Esophagus muscularis mucosa (tissue), 4 donors: ENCODE data around the gene PTP4A1.

Experiments
- EP300 ChIP-seq: sonication (generic); formaldehyde crosslinking; IDR thresholded peaks from one replicate; pipeline ENCODE4 v1.6.1; 2017; ENCODE audit warnings: antibody characterized with exemption
- POLR2A ChIP-seq: fragments of 450-650 bp; IDR thresholded peaks from one replicate; pipeline ENCODE4 v1.6.1; 2017; ENCODE audit warnings: antibody characterized with exemption, moderate library complexity, mild to moderate bottlenecking, low read depth
- TF ChIP-seq, protein P1 (sequence below), 3 experiments: fragments of 200-600 bp in 2 of 3; fragments of 450-650 bp in 1 of 3; sonication (generic) in 2 of 3; IDR thresholded peaks; one replicate each; pipeline ENCODE4 v1.5.1; 2017 to 2019; ENCODE audit warnings: antibody characterized with exemption in 3 of 3, mild to moderate bottlenecking in 2 of 3, moderate library complexity in 1 of 3

DNA sequence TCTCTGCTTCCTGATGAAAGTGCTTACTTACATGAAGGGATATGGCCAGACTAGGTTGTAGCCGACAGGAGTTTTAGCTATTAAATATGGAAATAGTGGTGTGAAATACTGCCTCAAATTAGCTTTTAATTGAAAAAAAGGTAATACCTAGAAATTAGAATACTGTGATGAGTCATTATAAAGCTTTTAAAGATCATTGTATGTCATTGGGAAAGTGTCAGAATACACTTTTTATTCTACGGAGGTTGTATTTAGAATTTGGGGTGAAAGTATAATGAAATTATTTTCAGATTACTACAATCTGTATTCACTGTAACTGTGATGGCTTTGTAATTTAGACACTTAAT is 2.2 kb downstream of the PTP4A1 start:
- TF ChIP-seq, protein P1, sequence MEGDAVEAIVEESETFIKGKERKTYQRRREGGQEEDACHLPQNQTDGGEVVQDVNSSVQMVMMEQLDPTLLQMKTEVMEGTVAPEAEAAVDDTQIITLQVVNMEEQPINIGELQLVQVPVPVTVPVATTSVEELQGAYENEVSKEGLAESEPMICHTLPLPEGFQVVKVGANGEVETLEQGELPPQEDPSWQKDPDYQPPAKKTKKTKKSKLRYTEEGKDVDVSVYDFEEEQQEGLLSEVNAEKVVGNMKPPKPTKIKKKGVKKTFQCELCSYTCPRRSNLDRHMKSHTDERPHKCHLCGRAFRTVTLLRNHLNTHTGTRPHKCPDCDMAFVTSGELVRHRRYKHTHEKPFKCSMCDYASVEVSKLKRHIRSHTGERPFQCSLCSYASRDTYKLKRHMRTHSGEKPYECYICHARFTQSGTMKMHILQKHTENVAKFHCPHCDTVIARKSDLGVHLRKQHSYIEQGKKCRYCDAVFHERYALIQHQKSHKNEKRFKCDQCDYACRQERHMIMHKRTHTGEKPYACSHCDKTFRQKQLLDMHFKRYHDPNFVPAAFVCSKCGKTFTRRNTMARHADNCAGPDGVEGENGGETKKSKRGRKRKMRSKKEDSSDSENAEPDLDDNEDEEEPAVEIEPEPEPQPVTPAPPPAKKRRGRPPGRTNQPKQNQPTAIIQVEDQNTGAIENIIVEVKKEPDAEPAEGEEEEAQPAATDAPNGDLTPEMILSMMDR (IDR thresholded peaks at IDR 0.05), result no peak
- TF ChIP-seq POLR2A (no peak), EP300 (no peak)
